HG03175 (cell line): Measurements from ENCODE around the gene ASCL1.

Experiments
- ATAC-seq: cut with Tn5 transposase; IDR thresholded peaks from one replicate; pipeline ENCODE4 v1.9.1; 2021; ENCODE audit warnings: mild to moderate bottlenecking, moderate library complexity; ENCODE audit not compliant: unreplicated experiment

Gene ASCL1

GRCh38 chr12:102976609-102977280 lies 19.3 kb downstream of the ASCL1 start:
- ATAC-seq = no peak

GRCh38 chr12:102977945-102978706 lies 20.7 kb downstream of the ASCL1 start:
- ATAC-seq = no peak

DNA sequence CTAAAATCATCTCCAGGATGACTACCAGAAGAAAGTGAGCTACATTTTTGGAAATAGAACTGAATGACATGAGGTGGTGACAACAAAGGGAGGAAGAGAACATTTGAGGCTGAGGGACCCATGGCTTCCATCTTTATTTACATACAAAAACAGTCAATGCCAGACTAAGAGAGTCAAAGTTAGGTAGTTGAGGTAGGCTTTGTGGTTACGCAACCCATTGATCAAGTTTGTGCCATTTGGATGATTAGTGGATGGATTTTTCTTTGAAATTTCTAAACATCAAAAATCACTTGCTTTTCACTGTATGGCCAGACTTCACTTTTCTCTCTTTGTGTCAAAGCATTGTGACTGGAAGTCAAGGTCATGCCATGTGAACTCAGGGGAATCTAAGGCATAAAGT lies 22.9 kb downstream of the ASCL1 start:
- no peak for ATAC-seq

DNA sequence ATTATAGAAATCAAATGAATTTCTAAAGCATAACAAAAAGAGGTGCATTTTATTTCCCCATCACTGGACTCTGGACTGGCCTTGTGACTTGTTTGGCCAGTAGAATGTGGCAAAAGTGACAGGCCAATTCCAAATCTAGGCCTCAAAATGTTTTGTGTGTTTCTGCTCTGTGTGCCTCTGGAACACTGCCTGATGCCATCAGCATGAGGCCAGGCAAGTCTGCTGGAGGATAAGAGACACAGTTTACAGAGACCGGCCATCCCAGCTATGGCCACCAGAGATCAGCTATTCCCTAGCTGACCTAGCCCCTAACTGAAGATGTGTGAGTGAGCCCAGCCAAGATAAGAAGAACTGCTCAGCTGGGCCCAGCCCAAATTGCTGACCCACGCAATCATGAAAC lies 32.9 kb downstream of the ASCL1 start:
- ATAC-seq = no peak

DNA sequence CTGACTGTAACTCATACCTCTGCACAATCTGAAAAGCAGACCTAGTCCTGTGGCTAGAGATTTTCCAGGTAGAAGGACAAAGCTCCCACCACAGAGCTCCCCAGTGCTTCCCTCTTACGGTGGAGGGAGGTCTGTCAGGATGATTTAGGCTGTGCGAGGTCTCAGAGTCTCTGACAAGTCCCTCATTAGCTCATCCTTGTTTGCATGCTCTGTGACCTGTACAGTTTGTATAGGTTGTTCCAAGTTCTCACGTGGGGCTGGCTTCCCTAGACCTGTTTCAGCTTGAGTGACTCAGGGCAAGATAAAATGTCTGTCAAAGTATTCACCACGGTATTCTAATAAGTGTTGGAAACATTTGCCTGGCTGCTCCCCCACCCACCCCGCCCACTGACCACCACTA lies 34.8 kb downstream of the ASCL1 start:
- no peak for ATAC-seq

GRCh38 chr12:102992720-102993119 lies 35.2 kb downstream of the ASCL1 start:
- ATAC-seq = no peak

GRCh38 chr12:102993537-102993936 lies 36.1 kb downstream of the ASCL1 start:
- no peak for ATAC-seq

DNA sequence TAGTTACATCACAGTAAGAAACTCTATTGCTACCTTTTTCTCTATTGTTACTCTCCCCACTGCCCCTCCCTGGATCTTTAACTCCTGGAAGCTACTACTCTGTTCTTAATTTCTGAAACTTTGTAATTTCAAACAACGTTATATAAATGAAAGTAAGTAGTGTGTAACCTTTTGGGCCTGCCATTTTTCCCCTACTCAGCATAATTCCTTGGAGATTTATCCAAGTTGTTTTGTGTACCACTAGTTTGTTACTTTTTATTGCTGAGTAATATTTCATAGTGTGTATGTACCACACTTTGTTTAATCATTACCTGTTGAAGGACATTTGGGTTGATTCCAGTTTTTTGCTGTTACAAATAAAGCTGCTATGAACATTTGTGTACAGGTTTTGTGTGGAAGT lies 37.9 kb downstream of the ASCL1 start:
- no peak for ATAC-seq
